Measurements from ENCODE around the gene GKN1.

Gene GKN1

GRCh38 chr2:68961380-68961779, 13.1 kb upstream of the GKN1 start:
- DNase-seq: no peak

GRCh38 chr2:68964282-68964681, 10.2 kb upstream of the GKN1 start:
- DNase-seq: no peak

DNA sequence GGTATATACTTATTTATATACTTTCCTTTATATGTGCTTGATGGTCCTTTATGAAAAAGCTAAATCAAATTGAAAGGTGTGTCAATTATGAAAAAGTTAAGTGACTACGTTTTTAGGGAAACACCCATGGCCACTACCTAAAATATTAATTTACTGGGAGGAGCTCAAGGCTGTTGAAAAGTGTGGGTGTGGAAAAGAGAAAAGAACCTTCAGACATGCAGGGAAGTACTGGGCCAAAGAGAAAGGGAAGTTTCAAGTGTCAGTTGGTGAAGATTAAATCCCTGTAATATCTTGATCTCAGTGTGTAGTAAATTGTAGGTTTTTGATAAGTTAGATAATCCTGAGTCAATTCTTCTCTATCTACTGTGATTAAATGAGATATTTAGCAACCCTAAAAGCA, 6.2 kb upstream of the GKN1 start:
- no peak for DNase-seq

DNA sequence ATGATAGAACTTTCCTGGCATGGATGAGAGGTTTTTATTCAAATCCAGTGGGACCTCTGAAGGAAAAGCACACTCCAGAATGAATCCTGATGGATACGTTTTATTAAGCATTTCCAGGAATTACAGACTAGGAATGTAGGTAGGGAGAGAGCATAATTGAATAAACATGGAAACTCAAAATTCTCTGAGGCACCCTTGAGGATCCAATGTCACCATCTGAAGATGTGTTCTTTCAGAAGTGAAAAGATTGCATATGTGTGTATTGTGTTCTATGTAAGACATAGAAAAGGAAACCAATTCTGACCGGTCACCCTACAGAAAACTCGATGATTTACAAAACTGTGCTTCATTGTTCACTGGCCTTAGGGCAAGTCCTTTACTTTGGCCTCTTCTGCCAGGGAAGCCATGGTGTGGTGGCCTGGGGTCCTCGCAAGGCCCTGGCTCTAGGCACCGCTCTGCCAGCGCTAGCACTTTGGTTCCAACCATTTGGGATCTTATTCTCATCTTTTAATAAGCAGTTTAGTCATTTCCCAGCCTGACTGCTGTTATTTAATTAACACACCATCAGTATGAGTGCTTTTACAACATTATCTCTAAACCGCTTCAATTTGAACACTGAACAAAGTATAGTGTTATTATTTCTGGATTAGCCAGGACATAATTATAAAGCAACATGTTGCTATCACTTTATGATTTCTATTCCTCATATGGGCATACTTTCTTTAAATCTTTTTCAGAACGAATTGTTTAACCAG, 4.5 kb upstream of the GKN1 start:
- no peak for DNase-seq

DNA sequence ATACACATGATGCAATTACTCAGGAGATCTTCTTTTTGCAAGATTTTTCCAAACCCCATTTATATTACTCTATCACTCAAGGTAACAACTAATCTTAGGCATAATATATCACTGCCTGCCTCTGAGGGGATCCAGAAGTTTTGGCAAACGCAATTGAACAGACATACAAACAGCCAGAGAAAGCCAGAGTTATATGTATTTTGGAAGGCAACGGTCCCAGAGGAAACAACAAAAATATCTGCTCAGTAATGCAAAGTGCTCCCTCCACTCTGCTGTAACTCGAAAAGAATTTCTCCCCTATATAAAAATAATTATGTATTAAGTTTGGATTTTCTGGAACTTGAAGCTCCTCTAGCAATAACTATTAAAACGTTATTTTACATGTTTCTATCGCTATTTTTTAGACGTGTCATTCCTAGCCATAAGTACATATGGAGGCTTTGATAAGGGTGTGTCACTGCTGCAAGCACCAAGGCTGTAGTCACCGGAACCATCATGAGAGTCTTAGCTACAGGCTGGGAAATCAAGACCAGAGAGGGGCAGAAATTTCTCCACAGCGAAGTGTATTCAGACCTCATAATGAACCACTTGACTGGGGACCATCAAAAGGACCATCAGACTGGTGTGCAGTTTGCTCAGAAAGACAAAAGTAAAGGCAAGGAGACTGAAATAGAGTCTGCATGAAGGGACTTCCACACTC, 3.7 kb upstream of the GKN1 start:
- DNase-seq: no peak

DNA sequence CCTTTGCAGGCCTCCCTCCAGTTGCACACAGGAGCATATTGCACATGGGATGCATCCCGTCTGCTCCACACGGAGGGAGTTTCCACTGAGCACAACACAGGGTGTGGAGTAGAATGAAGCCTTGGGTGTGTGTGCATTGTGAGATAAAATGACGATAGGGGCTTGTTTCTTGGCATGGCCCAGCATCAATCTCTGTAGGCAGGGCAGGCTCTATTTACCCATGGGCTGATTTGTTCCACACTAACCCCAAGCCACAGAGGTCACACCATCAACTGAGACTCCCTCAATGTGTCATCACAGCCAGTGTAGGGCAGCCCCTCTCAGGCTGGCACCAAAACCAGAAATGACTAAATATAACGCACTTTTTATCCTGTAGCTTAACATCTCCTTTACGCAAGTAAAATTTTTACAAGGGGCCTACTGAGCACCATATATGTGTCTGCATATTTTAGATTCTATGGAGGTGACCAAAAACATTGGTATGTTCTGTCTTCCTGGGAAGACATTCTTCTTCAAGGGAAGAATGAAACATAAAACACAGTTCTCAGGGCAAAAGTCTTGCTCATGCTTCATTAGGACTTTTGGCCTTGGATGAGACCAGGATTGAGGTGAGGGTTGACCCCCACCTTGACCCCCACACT, 2.7 kb upstream of the GKN1 start:
- no peak for DNase-seq

DNA sequence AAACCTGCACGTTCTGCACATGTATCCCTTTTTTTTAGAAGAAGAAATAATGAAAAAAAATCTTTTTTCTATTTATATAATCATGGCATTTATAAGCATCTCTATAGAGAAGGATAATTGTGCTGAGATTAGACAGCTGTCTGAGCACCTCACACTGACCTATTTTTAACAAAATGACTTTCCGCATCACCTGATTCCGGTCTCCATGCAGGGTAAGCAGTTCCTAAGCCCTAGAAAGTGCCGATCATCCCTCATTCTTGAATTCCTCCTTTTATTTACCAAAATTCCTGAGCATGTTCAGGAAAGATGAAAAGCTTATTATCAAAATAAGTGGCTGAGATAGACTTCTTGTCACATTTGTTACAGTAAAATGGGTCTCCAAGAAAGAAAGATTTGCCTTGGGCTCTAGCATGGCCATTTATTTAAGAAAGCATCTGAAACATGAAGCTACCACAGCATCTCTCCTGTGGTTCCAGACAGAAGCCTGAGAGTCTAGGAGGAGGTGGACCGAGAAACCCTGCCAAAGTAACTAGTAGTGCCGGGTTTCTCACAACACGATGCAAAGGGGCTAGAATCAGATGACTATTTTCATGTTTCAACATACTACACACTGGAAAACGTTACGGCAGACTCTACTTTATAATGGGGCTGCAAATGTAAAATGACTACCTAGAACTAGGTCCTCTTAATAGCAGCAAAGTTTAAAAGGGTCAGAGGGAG, 670 bp downstream of the GKN1 start:
- DNase-seq: no peak

DNA sequence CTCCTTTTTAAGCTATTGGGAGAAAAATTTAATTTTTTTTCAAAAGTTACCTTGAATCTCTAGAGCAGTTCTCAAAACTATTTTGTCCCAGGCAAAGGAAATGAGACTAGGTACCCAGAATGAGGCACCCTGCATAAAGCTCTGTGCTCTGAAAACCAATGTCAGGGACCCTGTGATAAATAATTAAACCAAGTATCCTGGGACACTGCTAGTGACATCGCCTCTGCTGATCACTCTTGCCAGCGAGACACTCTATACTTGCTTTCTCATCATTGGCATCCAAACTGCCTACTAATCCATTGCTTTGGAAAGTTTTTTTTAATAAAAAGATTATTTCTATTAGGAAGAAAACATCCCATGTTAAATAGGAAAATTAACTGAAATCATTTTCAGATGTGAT, 1.4 kb downstream of the GKN1 start:
- no peak for DNase-seq

- DNase-seq: no peak
These were observed 3.0 kb downstream of the GKN1 start for GRCh38 chr2:68977453-68977852.

GRCh38 chr2:68978098-68978497, 3.7 kb downstream of the GKN1 start:
- DNase-seq: no peak

GRCh38 chr2:68980956-68981355, 6.5 kb downstream of the GKN1 start:
- no peak for DNase-seq

DNA sequence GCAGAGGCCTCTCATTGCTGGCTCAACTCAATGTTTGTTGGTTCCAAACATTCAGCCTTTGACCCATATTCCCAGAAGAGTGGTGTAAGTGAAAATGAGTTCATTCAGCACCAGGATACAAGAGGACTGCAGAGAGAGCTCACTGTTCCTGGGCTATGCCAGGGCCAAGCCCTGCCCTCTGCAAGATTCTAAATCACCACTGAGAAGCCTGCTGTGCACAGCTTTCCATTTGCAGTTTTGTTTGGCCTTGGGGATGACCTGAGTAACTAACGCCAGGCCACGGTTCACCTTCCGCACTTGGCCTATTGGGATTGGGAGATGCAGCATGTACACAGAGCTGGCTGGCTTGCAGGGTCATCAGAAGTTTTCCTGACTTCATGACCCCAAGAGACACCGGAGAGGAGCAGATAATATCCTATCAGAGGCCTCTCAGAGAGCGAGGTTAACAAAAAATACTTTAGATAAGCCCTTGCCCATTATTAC, 12.6 kb downstream of the GKN1 start:
- no peak for DNase-seq

GRCh38 chr2:68989035-68989434, 14.6 kb downstream of the GKN1 start:
- DNase-seq: no peak

DNA sequence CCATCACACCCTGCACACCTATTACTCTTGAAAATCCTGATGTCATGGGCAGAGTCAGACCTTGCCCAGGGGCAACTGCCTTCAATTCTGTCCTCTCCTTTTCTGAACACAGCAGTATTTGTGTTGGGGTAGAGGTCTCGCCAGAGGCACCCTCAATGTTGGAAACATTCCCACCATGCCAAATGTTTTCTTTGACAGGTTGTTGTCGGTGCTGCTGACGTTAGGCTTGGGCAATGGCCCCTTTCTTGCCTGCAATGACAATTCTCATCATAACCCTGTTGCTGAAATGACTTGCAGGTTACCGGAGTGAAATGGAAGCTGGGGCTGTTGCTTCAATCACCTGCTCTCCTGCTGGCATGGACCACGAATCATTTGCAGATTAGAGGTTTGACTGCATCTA, 17.9 kb downstream of the GKN1 start:
- DNase-seq: no peak

DNA sequence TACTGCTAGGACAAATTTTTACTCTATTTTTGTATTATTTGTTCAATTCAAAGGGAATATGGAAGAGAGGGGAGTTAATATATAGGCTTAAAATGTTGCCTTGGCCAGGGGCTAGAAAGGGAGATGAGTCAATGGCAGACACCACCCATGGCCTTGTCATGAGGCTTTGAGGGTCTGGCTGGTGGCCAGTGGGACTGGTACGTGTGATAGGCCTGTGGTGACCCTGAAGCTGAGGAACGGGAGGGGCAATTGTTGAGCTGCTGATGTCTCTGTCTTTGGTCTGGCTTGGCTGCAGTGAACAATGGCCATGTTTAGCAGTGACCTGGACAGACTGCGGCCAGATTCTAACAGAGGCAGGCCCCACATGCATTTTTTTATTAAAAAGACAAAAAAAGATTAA, 18.5 kb downstream of the GKN1 start:
- no peak for DNase-seq

DNA sequence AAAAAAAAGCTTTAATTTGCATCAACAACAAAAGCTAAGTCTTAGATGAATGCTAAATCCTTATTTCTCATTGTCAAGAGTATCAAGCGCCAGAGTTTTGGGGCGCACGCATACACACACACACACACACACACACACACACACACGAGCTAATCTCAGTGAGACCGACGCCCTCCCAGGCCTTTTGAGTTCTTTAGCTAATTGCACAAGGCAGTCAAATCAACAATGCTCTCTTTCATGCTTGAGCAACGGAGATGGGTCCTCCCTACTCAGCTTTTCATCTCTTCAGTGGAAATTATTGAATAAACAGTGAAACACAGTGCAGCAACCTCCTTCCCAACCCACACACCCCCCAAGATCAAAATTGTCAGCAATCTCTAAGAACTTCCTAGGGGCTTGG, 19.2 kb downstream of the GKN1 start:
- DNase-seq: no peak

DNA sequence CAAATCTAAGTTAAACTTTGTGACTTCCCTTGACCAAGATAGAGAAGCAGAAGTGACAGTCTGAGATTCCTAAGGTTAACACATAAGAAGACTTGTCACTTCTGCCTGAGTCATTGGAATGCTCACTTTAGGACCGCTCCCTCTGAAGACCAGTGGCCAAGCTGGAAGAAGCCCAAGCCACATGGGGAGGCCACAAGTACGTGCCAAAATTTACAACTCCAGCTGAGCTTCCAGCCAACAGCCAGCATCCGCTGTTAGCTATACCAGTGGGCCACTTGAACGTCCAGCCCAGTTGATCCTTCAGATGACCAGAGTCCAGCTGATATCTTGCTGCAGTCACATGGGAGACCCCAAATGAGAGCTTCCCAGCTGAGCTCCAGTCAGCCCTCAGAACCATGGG, 20.4 kb downstream of the GKN1 start:
- no peak for DNase-seq

DNA sequence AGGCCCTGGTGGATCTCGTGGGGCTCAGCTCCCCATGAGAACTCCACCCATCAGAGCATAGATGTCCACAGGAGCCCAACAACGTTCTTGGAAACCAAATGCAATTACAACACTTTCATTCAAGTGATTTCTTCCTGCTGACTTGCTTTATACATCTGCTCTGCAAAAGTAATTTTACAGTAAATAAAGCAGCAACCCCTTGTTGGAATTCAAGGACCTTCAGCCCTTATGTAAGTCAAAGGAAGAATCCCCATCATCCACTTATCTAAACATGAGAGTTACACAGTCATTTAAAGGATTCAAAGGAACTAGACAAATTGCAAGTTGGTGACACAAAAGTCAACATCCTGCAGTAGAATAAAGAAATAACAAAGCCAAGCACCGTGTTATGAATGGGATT, 21.5 kb downstream of the GKN1 start:
- DNase-seq: no peak

DNA sequence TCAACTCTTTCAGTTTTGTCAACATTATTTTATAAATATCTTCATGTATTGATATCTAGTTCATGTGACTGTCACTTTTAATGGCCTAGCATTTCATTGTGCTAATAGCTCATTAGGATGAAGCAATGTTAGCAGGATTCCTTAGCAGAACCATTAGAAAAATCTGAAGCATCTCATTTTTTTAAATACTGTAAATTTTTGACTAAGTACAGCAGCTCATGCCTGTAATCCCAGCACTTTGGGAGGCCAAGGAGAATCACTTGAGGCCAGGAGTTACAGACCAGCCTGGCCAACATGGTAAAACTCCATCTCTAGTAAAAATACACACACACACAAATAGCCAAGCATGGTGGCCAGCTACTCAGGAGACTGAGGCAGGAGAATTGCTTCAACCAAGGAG, 23.0 kb downstream of the GKN1 start:
- no peak for DNase-seq

GRCh38 chr2:69001879-69002278, 27.4 kb downstream of the GKN1 start:
- no peak for DNase-seq

DNA sequence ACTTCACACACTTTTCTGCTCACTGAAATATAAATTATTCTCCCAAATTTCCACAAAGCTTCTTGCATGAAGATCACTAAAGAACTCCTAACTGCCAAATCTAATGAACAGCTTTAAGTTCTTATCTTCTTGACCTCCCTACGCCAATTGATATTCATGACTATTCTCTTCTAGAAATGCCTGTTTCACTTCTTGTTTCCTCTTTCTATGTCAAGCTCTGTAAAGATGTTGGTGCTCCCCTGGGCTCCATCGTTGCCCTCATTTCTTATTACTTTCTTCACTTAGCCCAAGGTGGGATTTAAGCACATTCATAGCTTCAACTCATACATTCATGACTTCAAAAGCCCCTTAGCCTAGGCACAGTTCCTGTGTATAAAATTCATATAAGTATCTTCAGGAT, 29.3 kb downstream of the GKN1 start:
- no peak for DNase-seq

GRCh38 chr2:69007169-69007568, 32.7 kb downstream of the GKN1 start:
- no peak for DNase-seq

GRCh38 chr2:69007603-69008002, 33.2 kb downstream of the GKN1 start:
- no peak for DNase-seq
